Activated naive CD8-positive, alpha-beta T cell treated with anti-CD3 and anti-CD28 coated beads, Interleukin-2, amount 10 ng/mL, durations not matched to agents 7 days and 5 days (primary cell): ENCODE results near the gene CAPN5. TPM values are rescaled to one million over a fixed set of nuclear protein-coding genes. Genes with fewer than 3 reads are reported as not detected.

Experiments used
- ATAC-seq: fragments of 150-1000 bp; cut with Tn5 transposase; one replicate; pipeline ENCODE4 v1.10.0; 2021; ENCODE audit warnings: low read depth, moderate library complexity
- POLR2A ChIA-PET: fragments of 350-600 bp; sonication (Branson Sonifier 250); formaldehyde crosslinking; loops from one replicate; lab custom pipeline; 2021; ENCODE audit warnings: antibody characterized with exemption; lab: Charles Lee
- DNase-seq: peaks from one replicate; pipeline ENCODE4 v3.0.0; 2021
- H3K27ac Mint-ChIP-seq: one replicate; pipeline ENCODE4 v1.8.0; 2022; ENCODE audit warnings: mild to moderate bottlenecking, mixed read lengths
- H3K27me3 Mint-ChIP-seq: one replicate; pipeline ENCODE4 v1.8.0; 2022; ENCODE audit warnings: mild to moderate bottlenecking, moderate library complexity, mixed read lengths
- H3K36me3 Mint-ChIP-seq: one replicate; pipeline ENCODE4 v1.8.0; 2021; ENCODE audit warnings: mild to moderate bottlenecking, mixed read lengths
- H3K4me1 Mint-ChIP-seq: one replicate; pipeline ENCODE4 v1.8.0; 2021; ENCODE audit warnings: mixed read lengths
- H3K4me3 Mint-ChIP-seq: one replicate; pipeline ENCODE4 v1.8.0; 2022; ENCODE audit warnings: mild to moderate bottlenecking, moderate library complexity, mixed read lengths
- H3K9me3 Mint-ChIP-seq: one replicate; pipeline ENCODE4 v1.8.0; 2021; ENCODE audit warnings: mixed read lengths
- total RNA-seq, 2 experiments: library from RNA; stranded (reverse); gene quantifications; one replicate each; pipeline ENCODE4 v1.2.3, GENCODE V29; 2021

CAPN5 gene
- total RNA-seq, 2 experiments from 2014 or later: 2.8 to 3.8 TPM

DNA sequence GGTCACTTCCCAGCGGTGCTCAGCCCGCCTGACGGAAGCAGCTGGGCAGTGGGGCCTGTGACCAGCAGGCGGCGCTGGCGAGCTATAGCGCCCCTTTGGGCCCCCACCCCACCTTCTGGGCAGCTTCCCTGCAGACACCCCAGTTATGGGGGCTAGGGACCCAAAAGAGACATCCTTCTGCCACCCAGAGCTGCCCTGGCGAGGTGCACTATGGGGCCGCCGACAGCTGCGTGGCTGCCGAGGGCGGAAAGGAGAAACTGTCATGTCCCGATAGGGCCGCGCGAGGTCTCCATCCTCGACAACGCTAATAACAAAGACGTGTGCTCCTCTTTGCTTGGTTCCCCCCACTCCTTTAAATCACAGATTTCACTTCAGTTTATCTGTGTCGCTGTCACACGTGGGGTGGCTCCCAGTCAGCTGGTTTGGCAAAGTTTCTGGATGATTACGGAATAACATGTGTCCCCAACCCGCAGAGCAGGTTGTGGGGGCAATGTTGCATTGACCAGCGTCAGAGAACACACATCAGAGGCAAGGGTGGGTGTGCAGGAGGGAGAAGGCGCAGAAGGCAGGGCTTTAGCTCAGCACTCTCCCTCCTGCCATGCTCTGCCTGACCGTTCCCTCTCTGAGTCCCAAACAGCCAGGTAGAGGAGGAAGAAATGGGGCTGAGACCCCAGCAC lies 60.6 kb downstream of the CAPN5 start:
- Mint-ChIP-seq H3K9me3 (no peaks in the 10 kb centered on the region), H3K4me1 (peaks cover 7% of the 10 kb centered on the region), H3K27ac (no peak overlapping the region), H3K36me3 (no peaks in the 10 kb centered on the region), H3K4me3 (peak overlapping the region; percentile 58), H3K27me3 (peaks cover 14% of the 10 kb centered on the region)
- ATAC-seq: peak; percentile 76
- POLR2A ChIA-PET: no interaction called here
- peak; percentile 80 for DNase-seq

DNA sequence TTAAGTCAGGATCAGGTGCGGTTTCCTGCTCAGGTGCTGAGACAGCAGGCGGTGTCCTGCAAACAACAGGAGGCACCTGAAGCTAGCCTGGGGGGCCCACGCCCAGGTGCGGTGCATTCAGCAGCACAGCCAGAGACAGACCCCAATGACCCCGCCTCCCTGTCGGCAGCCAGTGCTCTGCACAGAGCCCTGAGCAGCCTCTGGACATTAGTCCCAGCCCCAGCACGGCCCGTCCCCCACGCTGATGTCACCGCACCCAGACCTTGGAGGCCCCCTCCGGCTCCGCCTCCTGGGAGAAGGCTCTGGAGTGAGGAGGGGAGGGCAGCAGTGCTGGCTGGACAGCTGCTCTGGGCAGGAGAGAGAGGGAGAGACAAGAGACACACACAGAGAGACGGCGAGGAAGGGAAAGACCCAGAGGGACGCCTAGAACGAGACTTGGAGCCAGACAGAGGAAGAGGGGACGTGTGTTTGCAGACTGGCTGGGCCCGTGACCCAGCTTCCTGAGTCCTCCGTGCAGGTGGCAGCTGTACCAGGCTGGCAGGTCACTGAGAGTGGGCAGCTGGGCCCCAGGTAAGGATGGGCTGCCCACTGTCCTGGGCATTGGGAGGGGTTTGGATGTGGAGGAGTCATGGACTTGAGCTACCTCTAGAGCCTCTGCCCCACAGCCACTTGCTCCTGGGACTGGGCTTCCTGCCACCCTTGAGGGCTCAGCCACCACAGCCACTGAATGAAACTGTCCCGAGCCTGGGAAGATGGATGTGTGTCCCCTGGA lies 61.3 kb downstream of the CAPN5 start, which contains the start of gene MYO7A:
Gene MYO7A (plus strand): TSS at position 327 of the 772 bp plus-strand sequence. CDS start 2,389 bp downstream, outside the sequence.
- Mint-ChIP-seq H3K4me1 (peaks cover 7% of the 10 kb centered on the region), H3K4me3 (peak within 1 kb of the TSS; percentile 58), H3K27me3 (peaks cover 14% of the 10 kb centered on the region), H3K36me3 (no peaks in the 10 kb centered on the region), H3K9me3 (no peaks in the 10 kb centered on the region), H3K27ac (no peak within 1 kb of the TSS)
- ATAC-seq: no peak
- DNase-seq: no peak
- POLR2A ChIA-PET: no interaction called here

DNA sequence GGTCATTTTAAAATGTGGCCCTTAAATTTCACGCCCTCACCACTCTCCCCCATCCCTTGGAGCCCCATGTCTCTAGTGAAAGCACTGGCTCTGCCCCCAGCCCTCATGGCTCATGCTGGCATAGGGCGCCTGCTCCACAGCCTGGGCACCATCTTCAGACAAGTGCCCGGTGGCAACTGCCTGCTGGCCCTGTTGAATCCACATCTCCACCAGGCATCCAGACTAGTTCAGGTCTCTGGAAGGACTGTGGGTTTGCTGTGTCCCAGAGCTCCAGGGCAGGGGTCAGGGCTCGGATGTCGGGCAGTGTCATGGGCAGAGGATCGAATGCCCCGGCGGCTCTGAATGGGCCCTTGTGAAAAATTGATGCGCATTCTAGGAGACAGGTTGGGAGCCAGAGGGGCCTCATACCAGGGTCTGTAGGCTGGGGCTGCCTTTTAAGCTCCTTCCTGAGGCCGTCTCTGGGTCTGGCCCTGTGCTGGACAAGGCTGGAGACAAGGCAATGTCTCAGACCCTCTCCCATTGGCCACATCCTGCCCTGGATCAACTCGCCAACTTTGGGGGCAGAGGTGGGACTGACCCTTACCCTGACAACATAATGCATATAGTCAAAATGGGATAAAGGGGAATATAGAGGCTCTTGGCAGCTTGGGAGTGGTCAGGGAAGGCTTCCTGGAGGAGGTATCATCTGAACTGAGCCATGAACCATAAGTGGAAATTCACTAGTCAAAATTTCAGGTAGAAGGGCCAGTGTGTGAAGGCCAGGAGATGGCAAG lies 62.5 kb downstream of the CAPN5 start:
- H3K4me1 Mint-ChIP-seq: peaks cover 7% of the 10 kb centered on the region
- no peaks in the 10 kb centered on the region for H3K36me3 Mint-ChIP-seq
- no peaks in the 10 kb centered on the region for H3K9me3 Mint-ChIP-seq
- POLR2A ChIA-PET: no interaction called here
- DNase-seq (no peak), ATAC-seq (no peak)
- peaks cover 20% of the 10 kb centered on the region for H3K27me3 Mint-ChIP-seq
- H3K4me3 Mint-ChIP-seq: no peak overlapping the region
- no peak overlapping the region for H3K27ac Mint-ChIP-seq

DNA sequence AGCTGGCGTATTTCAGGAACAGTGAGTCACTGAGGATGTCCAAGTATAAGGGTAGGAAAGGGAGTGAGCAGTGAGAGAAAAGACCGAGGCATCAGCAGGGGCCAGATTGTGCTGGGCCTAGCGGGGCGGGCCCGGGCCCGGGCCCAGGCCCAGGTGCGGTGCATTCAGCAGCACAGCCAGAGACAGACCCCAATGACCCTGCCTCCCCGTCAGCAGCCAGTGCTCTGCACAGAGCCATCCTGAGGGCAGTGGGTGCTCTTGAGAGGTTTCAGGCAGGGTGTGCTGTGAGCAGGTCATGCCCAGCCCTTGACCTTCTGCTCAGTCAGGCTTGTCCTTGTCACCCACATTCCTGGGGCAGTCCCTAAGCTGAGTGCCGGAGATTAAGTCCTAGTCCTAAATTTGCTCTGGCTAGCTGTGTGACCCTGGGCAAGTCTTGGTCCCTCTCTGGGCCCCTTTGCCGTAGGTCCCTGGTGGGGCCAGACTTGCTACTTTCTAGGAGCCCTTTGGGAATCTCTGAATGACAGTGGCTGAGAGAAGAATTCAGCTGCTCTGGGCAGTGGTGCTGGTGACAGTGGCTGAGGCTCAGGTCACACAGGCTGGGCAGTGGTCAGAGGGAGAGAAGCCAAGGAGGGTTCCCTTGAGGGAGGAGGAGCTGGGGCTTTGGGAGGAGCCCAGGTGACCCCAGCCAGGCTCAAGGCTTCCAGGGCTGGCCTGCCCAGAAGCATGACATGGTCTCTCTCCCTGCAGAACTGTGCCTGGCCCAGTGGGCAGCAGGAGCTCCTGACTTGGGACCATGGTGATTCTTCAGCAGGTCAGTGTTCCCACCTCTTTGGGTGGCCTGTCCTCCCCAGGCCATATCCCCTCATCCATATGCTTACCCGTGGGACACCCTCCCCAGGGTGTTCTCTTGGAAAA lies 63.3 kb downstream of the CAPN5 start:
- DNase-seq (no peak), ATAC-seq (no peak)
- Mint-ChIP-seq H3K9me3 (no peaks in the 10 kb centered on the region), H3K4me3 (no peak overlapping the region), H3K36me3 (no peaks in the 10 kb centered on the region), H3K27ac (no peak overlapping the region), H3K4me1 (peaks cover 7% of the 10 kb centered on the region), H3K27me3 (peaks cover 23% of the 10 kb centered on the region)
- POLR2A ChIA-PET: no interaction called here

DNA sequence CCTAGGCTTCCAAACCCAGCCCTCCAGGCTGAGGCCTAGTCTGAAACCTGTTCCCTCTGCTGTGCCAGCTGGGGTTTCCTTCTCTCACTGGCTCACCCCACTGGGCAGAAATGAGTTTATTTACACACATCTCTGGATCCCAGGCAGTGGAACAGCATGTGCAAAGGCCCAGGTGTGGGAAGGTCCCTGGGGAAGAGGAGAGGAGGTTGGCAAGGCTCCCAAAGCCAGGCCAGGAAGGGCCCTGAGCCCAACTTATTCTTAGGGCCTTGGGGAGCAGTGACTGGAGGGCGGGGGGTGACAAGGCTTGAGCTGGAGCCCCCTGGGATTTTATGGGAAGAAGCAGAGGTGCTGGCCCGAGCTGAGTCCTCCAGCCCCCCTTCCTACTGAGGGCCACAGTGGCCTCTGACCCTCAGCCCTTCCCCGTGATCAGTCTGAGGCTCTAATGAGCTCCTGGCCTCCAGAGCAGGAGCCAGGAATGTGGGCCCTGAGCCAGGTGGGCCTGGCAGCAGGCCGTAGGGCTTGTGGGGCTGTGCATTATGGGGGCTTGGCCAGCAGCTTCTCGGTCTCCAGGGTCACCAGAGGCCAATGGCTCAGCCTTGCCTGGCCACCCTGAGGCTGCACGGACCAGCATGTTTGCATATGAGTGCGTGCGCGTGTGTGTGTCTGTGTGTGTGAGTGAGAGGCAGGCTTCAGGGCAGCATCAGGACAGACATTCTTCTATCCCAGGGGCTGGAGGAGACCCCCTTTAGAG lies 64.2 kb downstream of the CAPN5 start:
- POLR2A ChIA-PET: no interaction called here
- H3K36me3 Mint-ChIP-seq: no peaks in the 10 kb centered on the region
- no peaks in the 10 kb centered on the region for H3K9me3 Mint-ChIP-seq
- ATAC-seq (no peak), DNase-seq (no peak)
- peaks cover 30% of the 10 kb centered on the region for H3K27me3 Mint-ChIP-seq
- peaks cover 10% of the 10 kb centered on the region for H3K4me1 Mint-ChIP-seq
- no peak overlapping the region for H3K4me3 Mint-ChIP-seq
- no peak overlapping the region for H3K27ac Mint-ChIP-seq

DNA sequence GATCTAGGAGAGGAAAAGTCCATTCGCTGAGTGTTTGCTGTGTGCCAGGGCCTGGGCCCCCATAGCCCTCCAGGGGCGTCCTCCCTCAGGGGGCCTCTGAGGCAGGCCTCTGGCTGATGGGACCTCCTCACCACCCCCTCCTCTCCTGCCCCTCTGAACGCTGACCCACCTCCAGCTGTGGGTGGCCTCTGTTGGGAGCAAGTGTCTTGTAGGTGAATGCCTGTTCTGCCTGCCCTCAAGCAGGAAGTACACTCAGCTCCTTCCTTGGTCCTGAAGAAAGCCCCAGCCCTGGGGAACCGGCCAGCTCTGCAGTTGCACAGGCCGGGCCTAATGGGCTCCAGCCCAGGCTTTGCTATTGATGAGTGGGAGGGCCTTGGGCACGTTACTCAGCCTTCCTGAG lies 64.8 kb downstream of the CAPN5 start:
- H3K9me3 Mint-ChIP-seq: no peaks in the 10 kb centered on the region
- no peak for ATAC-seq
- H3K4me1 Mint-ChIP-seq: peaks cover 8% of the 10 kb centered on the region
- no peak overlapping the region for H3K27ac Mint-ChIP-seq
- POLR2A ChIA-PET: no interaction called here
- H3K27me3 Mint-ChIP-seq: peaks cover 37% of the 10 kb centered on the region
- H3K4me3 Mint-ChIP-seq: no peak overlapping the region
- no peaks in the 10 kb centered on the region for H3K36me3 Mint-ChIP-seq
- no peak for DNase-seq

DNA sequence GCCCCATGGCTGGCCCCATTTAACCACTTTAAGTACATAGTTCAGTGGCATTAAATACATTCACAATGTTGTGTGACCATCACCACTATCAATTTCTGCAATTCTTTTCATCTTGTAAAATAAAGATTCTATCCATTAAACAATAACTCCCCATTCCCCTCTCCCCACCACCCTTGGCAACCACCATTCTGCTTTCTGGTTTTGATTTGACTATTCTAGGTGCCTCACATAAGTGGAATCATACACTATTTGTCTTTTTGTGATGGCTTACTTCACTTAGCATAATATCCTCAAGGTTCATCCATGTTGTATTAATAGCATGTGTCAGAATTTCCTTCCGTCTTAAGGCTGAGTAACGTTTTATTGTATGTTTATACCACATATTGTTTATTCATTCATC lies 68.3 kb downstream of the CAPN5 start:
- Mint-ChIP-seq H3K27me3 (peaks cover 52% of the 10 kb centered on the region), H3K27ac (no peak overlapping the region), H3K9me3 (no peaks in the 10 kb centered on the region), H3K4me3 (no peak overlapping the region), H3K36me3 (no peaks in the 10 kb centered on the region), H3K4me1 (peaks cover 5% of the 10 kb centered on the region)
- ATAC-seq (no peak), DNase-seq (no peak)
- POLR2A ChIA-PET: no interaction called here

DNA sequence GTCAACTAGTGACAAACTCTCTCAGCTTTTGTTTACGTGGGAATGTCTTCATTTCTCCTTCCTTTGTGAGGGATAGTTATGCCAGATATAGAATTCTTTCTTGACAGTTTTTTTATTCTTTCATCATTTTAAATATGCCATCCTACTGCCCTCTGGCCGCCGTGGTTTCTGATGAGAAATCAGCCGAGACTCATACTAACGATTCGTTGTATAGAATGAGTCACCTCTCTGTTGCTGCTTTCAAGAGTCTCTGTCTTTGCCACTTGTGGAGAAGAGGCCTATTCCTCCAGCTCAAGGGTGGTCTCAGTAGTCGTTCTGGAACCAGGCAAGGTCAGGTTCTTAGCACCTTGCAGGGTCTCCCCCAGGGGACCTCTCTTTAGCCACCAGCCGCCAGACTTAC lies 69.3 kb downstream of the CAPN5 start:
- no peak for ATAC-seq
- POLR2A ChIA-PET: interaction anchor here (0.5 kb wide), 1 partner anchor 105 kb away, joined by 4 read pairs; no protein-coding TSS in a partner anchor
- Mint-ChIP-seq H3K4me1 (peaks cover 6% of the 10 kb centered on the region), H3K27me3 (peaks cover 56% of the 10 kb centered on the region), H3K36me3 (no peaks in the 10 kb centered on the region), H3K9me3 (no peaks in the 10 kb centered on the region), H3K4me3 (no peak overlapping the region), H3K27ac (no peak overlapping the region)
- no peak for DNase-seq

DNA sequence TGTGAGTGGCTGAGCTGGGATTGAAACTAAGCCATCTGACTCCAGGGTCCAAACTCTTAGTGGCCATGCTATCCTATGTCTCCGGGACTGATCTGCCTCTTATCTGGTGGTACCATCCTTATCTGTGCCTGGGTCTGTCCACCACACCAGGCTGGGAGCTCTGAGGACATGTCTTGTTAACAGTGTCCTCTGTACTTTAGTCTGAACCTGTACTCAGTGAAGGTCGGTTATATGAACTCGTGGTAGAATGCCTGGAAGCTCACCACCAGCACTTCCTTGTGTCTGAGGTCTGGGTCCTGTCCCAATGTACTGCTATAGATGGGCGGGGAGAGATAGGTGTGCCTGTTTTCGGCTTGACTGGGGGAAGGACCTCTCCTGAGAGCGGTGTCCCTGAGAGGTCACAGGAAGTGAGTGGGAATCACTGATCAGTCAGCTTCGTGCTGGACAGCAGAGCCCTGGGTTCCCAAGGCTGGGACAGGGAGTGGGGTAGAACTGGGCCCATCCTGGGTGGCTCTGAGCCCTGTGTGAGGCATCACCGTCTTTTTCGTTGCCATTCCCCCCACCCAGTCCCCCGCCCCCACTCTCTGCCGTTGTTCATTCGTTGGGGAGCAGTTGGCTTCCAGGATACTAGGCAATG lies 70.1 kb downstream of the CAPN5 start:
- no peaks in the 10 kb centered on the region for H3K9me3 Mint-ChIP-seq
- POLR2A ChIA-PET: interaction anchor here (0.5 kb wide), 1 partner anchor 105 kb away, joined by 4 read pairs; no protein-coding TSS in a partner anchor
- H3K27ac Mint-ChIP-seq: no peak overlapping the region
- H3K4me3 Mint-ChIP-seq: no peak overlapping the region
- ATAC-seq: no peak
- H3K27me3 Mint-ChIP-seq: peaks cover 62% of the 10 kb centered on the region
- no peak for DNase-seq
- H3K4me1 Mint-ChIP-seq: peaks cover 11% of the 10 kb centered on the region
- H3K36me3 Mint-ChIP-seq: no peaks in the 10 kb centered on the region

DNA sequence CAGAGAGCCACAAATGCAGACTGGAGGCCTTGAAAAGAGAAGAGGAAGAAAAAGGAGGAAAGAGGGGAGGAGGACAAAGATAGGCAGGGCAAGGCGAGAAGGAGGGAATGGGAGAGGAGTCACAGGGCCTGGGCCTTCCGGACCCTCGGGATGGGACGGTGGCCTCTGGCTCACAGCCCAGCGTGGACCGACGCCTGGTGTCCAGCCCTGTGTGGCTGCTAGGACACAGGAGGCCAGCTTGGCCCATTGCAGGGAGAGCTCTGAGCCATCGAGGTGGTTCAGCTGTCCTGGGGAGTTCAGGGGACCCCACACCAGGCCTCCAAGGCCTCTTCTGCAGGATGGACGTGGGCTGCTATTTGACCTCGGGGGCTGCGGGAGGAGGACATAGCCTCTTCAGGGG lies 70.7 kb downstream of the CAPN5 start:
- Mint-ChIP-seq H3K27me3 (peaks cover 64% of the 10 kb centered on the region), H3K4me3 (no peak overlapping the region)

DNA sequence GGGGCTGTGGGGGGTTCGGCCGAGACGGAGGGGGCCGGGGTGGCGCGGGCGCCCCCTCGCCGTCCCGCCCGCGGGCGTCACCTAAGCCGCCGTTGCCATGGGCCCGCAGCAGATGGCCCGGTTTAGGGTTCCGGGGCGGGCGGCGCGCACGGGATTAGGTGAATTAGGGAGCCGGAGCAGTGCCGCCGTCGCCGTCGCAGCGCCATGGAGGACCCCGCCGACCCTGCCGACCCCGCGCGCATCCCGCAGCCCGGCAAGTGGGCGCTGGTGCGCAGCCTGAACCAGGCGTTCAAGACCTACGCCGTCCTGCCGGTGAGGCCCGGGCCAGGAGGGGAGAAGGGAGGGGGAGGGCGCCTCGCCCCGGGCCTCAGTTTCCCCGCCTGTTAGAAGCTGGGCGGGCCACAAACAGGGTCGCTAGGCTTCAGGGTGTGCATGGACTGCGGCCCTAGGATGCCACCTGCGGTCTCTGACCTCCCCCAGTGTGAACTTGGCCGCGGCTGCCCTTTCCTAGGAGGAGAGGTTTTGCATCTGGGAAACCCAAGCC lies 71.4 kb downstream of the CAPN5 start:
- H3K36me3 Mint-ChIP-seq: no peaks in the 10 kb centered on the region
- POLR2A ChIA-PET: no interaction called here
- H3K4me1 Mint-ChIP-seq: peaks cover 24% of the 10 kb centered on the region
- H3K27me3 Mint-ChIP-seq: peaks cover 66% of the 10 kb centered on the region
- no peak for DNase-seq
- H3K4me3 Mint-ChIP-seq: no peak overlapping the region
- ATAC-seq: no peak
- no peaks in the 10 kb centered on the region for H3K9me3 Mint-ChIP-seq
- no peak overlapping the region for H3K27ac Mint-ChIP-seq

More for the DNA sequence above, 70.7 kb downstream of the CAPN5 start:
- H3K4me1 Mint-ChIP-seq: peaks cover 17% of the 10 kb centered on the region
- H3K36me3 Mint-ChIP-seq: no peaks in the 10 kb centered on the region
- H3K27ac Mint-ChIP-seq: no peak overlapping the region
- POLR2A ChIA-PET: no interaction called here
- H3K9me3 Mint-ChIP-seq: no peaks in the 10 kb centered on the region
- DNase-seq (no peak), ATAC-seq (no peak)
